Spleen (tissue), 7 donors: ENCODE results near the gene STXBP6.

ENCODE experiments used
- POLR2A ChIP-seq, 3 donors: fragments of 450-650 bp; IDR thresholded peaks; one replicate each; pipeline ENCODE4 v1.5.1; 2017; ENCODE audit warnings: antibody characterized with exemption in 3 of 3, mild to moderate bottlenecking in 1 of 3
- POLR2AphosphoS5 ChIP-seq, 3 donors: sonication (generic); formaldehyde crosslinking; IDR thresholded peaks; one replicate each; pipeline ENCODE4 v1.5.1; 2017; ENCODE audit warnings: antibody characterized with exemption in 3 of 3
- TF ChIP-seq, protein P1 (sequence below), 11 experiments: fragments of 200-600 bp in 7 of 11; fragments of 450-650 bp in 4 of 11; sonication (generic) in 4 of 11; IDR thresholded peaks in 8 of 11; conservative IDR thresholded peaks in 3 of 11; 1 replicate in 7 of 11; 2 replicates in 4 of 11; pipeline versions ENCODE4 v1.4.0 to v1.8.0; 2016 to 2021; ENCODE audit warnings: antibody characterized with exemption in 11 of 11, inconsistent platforms in 4 of 11, mild to moderate bottlenecking in 1 of 11
- donor health status: DM: no; HTN: no; CAD: no; lungs with moderate emphysema.
- donor health status: DM: no; HTN: no; CAD: no.
- donor health status: DM: no; HTN: no; CAD: no.

GRCh38 chr14:24913021-24913420 lies 136.9 kb downstream of the STXBP6 start:
- TF ChIP-seq, protein P1, sequence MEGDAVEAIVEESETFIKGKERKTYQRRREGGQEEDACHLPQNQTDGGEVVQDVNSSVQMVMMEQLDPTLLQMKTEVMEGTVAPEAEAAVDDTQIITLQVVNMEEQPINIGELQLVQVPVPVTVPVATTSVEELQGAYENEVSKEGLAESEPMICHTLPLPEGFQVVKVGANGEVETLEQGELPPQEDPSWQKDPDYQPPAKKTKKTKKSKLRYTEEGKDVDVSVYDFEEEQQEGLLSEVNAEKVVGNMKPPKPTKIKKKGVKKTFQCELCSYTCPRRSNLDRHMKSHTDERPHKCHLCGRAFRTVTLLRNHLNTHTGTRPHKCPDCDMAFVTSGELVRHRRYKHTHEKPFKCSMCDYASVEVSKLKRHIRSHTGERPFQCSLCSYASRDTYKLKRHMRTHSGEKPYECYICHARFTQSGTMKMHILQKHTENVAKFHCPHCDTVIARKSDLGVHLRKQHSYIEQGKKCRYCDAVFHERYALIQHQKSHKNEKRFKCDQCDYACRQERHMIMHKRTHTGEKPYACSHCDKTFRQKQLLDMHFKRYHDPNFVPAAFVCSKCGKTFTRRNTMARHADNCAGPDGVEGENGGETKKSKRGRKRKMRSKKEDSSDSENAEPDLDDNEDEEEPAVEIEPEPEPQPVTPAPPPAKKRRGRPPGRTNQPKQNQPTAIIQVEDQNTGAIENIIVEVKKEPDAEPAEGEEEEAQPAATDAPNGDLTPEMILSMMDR (IDR thresholded peaks at IDR 0.05 in 8 of 11, conservative IDR thresholded peaks at IDR 0.05 in 3 of 11): no peak
- TF ChIP-seq POLR2AphosphoS5 (IDR thresholded peaks at IDR 0.05): no peak
- no peak for TF ChIP-seq POLR2A (IDR thresholded peaks at IDR 0.05)
